Gastrocnemius medialis (tissue), 4 donors: ENCODE data around the gene TCF12. TPM values are rescaled to one million over a fixed set of nuclear protein-coding genes. Genes with fewer than 3 reads are reported as not detected.
A peak's percentile ranks its signal among the peaks of the same experiment; 100 is the strongest.

ENCODE experiments used
- ATAC-seq, 2 donors: fragments of 150-250 bp; one replicate each; pipeline ENCODE4 v1.9.1; 2016
- DNase-seq, 2 donors: peaks; one replicate each; pipeline ENCODE4 v3.0.0-alpha.2; 2019
- H3K27ac ChIP-seq, 4 donors: fragments of 200-600 bp; sonication (generic); 1 replicate in 1 of 4; 2 replicates in 3 of 4; pipeline ENCODE4 v1.5.1; 2016 to 2018; ENCODE audit warnings: mild to moderate bottlenecking in 2 of 4, moderate library complexity in 1 of 4
- H3K27me3 ChIP-seq, 3 donors: fragments of 200-600 bp; sonication (generic) in 2 of 3; 1 replicate in 1 of 3; 2 replicates in 2 of 3; pipeline versions ENCODE4 v1.5.1 to v1.6.0; 2016 to 2019; ENCODE audit warnings: mild to moderate bottlenecking in 1 of 3, moderate library complexity in 1 of 3
- H3K36me3 ChIP-seq, 2 donors: fragments of 200-600 bp; sonication (generic) in 1 of 2; one replicate each; pipeline ENCODE4 v1.5.1; 2017 to 2018
- H3K4me1 ChIP-seq, 2 donors: fragments of 200-600 bp; sonication (generic) in 1 of 2; one replicate each; pipeline ENCODE4 v1.5.1; 2016 to 2017; ENCODE audit warnings: mild to moderate bottlenecking in 2 of 2
- H3K4me3 ChIP-seq, 4 donors: fragments of 200-600 bp; sonication (generic) in 3 of 4; 1 replicate in 1 of 4; 2 replicates in 3 of 4; pipeline ENCODE4 v1.5.1; 2016 to 2019; ENCODE audit warnings: mild to moderate bottlenecking in 2 of 4
- H3K9me3 ChIP-seq, 3 donors: fragments of 200-600 bp; sonication (generic) in 2 of 3; 1 replicate in 1 of 3; 2 replicates in 2 of 3; pipeline ENCODE4 v1.5.1; 2016 to 2019
- POLR2A ChIP-seq, 2 donors: fragments of 450-650 bp; IDR thresholded peaks; one replicate each; pipeline ENCODE4 v1.6.1; 2017; ENCODE audit warnings: antibody characterized with exemption in 2 of 2, mild to moderate bottlenecking in 2 of 2, moderate library complexity in 2 of 2
- in situ Hi-C, 4 donors: fragments of 200-750 bp; cut with MboI; loops; one replicate each; pipeline versions ENCODE4 v1.15.0 to v1.8.0; 2017; ENCODE audit warnings: low sequenced_read_pairs in 4 of 4
- intact Hi-C: fragments of 100-400 bp; cut with DNase I; formaldehyde crosslinking; loops from one replicate; pipeline ENCODE4 v1.15.1; 2023; ENCODE audit warnings: low total_unique reads
- total RNA-seq, 4 donors: library from RNA; depleted of rRNA; stranded (reverse); fragments of >200 nt; gene quantifications; one replicate each; pipeline versions ENCODE4 v1.1.0 to v1.2.3, GENCODE V29; 2016
- TF ChIP-seq, protein P1 (sequence below), 5 experiments: fragments of 450-650 bp in 3 of 5; fragments of 200-600 bp in 2 of 5; sonication (generic) in 2 of 5; IDR thresholded peaks in 4 of 5; conservative IDR thresholded peaks in 1 of 5; 1 replicate in 4 of 5; 2 replicates in 1 of 5; pipeline ENCODE4 v1.5.1; 2016 to 2019; ENCODE audit warnings: antibody characterized with exemption in 5 of 5, mild to moderate bottlenecking in 3 of 5, moderate library complexity in 3 of 5

TCF12 gene
- total RNA-seq, 4 donors from 2014 or later, result 34.9 to 63.0 (median 51.4) TPM

- Histone ChIP-seq H3K27ac (no peak overlapping the region), H3K4me1 (no peaks in the 10 kb centered on the region), H3K4me3 (no peak overlapping the region), H3K9me3 (no peaks in the 10 kb centered on the region), H3K36me3 (no peaks in the 10 kb centered on the region), H3K27me3 (no peaks in the 10 kb centered on the region)
- TF ChIP-seq, protein P1, sequence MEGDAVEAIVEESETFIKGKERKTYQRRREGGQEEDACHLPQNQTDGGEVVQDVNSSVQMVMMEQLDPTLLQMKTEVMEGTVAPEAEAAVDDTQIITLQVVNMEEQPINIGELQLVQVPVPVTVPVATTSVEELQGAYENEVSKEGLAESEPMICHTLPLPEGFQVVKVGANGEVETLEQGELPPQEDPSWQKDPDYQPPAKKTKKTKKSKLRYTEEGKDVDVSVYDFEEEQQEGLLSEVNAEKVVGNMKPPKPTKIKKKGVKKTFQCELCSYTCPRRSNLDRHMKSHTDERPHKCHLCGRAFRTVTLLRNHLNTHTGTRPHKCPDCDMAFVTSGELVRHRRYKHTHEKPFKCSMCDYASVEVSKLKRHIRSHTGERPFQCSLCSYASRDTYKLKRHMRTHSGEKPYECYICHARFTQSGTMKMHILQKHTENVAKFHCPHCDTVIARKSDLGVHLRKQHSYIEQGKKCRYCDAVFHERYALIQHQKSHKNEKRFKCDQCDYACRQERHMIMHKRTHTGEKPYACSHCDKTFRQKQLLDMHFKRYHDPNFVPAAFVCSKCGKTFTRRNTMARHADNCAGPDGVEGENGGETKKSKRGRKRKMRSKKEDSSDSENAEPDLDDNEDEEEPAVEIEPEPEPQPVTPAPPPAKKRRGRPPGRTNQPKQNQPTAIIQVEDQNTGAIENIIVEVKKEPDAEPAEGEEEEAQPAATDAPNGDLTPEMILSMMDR (IDR thresholded peaks at IDR 0.05 in 4 of 5, conservative IDR thresholded peaks at IDR 0.05 in 1 of 5), result no peak
- no peak for TF ChIP-seq POLR2A (IDR thresholded peaks at IDR 0.05)
- intact Hi-C loops (loop anchor here (10.0 kb wide), 1 partner anchor 1343 kb away; no protein-coding TSS in a partner anchor), in situ Hi-C loops (no loop called here)
- ATAC-seq, result no peak
- DNase-seq, result no peak
Observed at GRCh38 chr15:56877255-56877970, 41.0 kb upstream of the TCF12 start.

DNA sequence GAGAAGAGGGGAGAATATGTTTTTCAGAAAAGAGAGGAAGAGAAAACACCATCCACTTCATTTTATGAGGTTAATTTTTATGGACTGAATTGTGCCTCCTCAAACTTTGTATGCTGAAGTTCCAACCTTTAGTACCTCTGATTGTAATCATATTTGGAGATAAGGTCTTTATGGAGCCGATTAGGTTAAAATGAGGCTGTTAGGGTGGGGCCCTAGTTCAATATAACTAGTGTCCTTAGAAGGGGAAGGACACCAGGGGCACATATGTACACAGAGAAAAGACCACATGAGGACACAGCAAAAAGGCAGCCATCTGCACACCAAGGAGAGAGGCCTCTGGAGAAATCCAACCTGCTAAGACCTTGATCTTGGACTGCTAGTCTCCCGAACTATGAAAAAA, 38.9 kb upstream of the TCF12 start:
- H3K4me1 ChIP-seq, result no peaks in the 10 kb centered on the region
- intact Hi-C loops (loop anchor here (10.0 kb wide), 1 partner anchor 1345 kb away; no protein-coding TSS in a partner anchor), in situ Hi-C loops (no loop called here)
- H3K4me3 ChIP-seq, result no peak overlapping the region
- TF ChIP-seq, protein P1 (IDR thresholded peaks at IDR 0.05 in 4 of 5, conservative IDR thresholded peaks at IDR 0.05 in 1 of 5), result no peak
- H3K27ac ChIP-seq, result no peak overlapping the region
- no peaks in the 10 kb centered on the region for H3K9me3 ChIP-seq
- no peaks in the 10 kb centered on the region for H3K36me3 ChIP-seq
- DNase-seq (no peak), ATAC-seq (no peak)
- no peaks in the 10 kb centered on the region for H3K27me3 ChIP-seq

DNA sequence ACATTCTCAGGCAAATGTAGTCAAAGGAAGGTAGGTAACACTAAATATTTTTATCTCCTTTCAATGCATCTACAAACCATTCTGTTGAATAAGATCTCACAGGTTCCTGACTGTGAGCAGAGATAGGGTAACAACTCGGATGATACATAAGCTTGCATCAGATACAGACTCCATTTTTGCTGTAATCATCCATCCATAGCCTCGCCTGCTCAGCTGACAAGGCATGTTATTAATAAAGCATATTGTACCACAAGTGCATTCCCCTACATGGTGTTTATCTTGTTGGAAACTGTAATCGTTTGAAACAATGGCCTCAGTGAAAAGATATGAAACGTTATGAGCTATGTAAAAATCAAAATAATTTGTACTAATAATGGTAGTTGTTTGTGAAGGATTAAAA, 35.4 kb upstream of the TCF12 start:
- in situ Hi-C loops (no loop called here), intact Hi-C loops (no loop called here)
- DNase-seq (no peak), ATAC-seq (no peak)
- H3K27ac ChIP-seq, result no peak overlapping the region
- peaks cover 10 to 12% of the 10 kb centered on the region in 2 donors for H3K4me1 ChIP-seq
- H3K9me3 ChIP-seq, result no peaks in the 10 kb centered on the region
- no peak overlapping the region for H3K4me3 ChIP-seq
- no peak for TF ChIP-seq POLR2A (IDR thresholded peaks at IDR 0.05)
- TF ChIP-seq, protein P1 (IDR thresholded peaks at IDR 0.05 in 4 of 5, conservative IDR thresholded peaks at IDR 0.05 in 1 of 5), result no peak
- H3K36me3 ChIP-seq, result no peaks in the 10 kb centered on the region
- H3K27me3 ChIP-seq, result no peaks in the 10 kb centered on the region

- in situ Hi-C loops (loop anchor here in 2 of 4 donors (5.0 kb wide), 1 partner anchor 36 kb away; no protein-coding TSS in a partner anchor), intact Hi-C loops (loop anchor here (5.0 kb wide), 1 partner anchor 64 kb away; no protein-coding TSS in a partner anchor)
- peak overlapping the region; percentile 73 to 80 (median 76) for H3K4me3 ChIP-seq
- TF ChIP-seq, protein P1 (IDR thresholded peaks at IDR 0.05 in 4 of 5, conservative IDR thresholded peaks at IDR 0.05 in 1 of 5), result no peak
- TF ChIP-seq POLR2A (IDR thresholded peaks at IDR 0.05), result no peak
- peak overlapping the region; percentile 93 to 98 (median 94) for H3K27ac ChIP-seq
- no peaks in the 10 kb centered on the region for H3K27me3 ChIP-seq
- ATAC-seq, result peak in 1 of 2 donors; percentile 3
- H3K36me3 ChIP-seq, result no peaks in the 10 kb centered on the region
- H3K4me1 ChIP-seq, result peaks cover 13% of the 10 kb centered on the region in 2 donors
- H3K9me3 ChIP-seq, result no peaks in the 10 kb centered on the region
- no peak for DNase-seq
Observed at GRCh38 chr15:56886363-56886931, 32.0 kb upstream of the TCF12 start.
